GM18870 (cell line): Measurements from ENCODE around the gene PSMC6.
"Not testable (repeated sequence)": the region's sequence is repeated elsewhere in the genome, so short reads cannot be mapped to it uniquely, and the experiment has no call there.

Source experiments
- ATAC-seq: cut with Tn5 transposase; IDR thresholded peaks from one replicate; pipeline ENCODE4 v1.9.1; 2021; ENCODE audit warnings: moderate library complexity; ENCODE audit not compliant: unreplicated experiment

PSMC6 gene

DNA sequence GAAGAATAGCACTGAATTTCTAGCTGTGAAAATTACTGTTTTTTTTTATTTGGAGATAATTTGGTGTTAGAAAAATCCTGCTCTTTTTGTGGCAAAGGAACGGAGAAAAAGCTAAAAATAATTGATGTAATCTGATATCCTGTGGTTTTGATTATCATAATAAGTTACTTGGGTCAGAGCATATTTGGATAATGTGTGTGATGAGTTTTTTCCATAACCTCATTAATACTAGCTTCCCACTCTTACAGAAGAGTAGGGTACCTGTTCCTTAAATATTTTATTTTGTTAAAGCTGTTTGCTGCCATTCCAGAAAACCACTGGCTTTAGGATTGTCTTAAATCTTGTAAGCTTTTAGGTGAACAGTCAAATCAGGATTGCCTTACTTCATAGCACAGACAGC is 4.7 kb downstream of the PSMC6 start:
- ATAC-seq = no peak

DNA sequence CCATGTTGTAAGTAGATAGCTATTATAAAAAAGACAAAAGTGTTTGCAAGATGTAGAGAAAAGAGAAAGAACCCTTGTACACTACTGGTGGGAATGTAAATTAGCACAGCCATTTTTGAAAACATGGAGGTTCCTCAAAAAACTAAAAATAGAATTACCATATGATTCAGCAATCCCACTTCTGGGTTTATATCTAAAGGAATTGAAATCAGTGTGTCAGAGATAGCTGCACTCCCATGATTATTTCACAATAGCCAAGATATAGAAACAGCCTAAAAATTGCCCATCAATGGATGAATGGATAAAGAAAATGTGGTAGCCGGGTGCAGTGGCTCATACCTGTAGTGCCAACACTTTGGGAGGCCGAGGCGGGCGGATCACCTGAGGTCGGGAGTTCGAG is 9.2 kb downstream of the PSMC6 start:
- no peak for ATAC-seq

DNA sequence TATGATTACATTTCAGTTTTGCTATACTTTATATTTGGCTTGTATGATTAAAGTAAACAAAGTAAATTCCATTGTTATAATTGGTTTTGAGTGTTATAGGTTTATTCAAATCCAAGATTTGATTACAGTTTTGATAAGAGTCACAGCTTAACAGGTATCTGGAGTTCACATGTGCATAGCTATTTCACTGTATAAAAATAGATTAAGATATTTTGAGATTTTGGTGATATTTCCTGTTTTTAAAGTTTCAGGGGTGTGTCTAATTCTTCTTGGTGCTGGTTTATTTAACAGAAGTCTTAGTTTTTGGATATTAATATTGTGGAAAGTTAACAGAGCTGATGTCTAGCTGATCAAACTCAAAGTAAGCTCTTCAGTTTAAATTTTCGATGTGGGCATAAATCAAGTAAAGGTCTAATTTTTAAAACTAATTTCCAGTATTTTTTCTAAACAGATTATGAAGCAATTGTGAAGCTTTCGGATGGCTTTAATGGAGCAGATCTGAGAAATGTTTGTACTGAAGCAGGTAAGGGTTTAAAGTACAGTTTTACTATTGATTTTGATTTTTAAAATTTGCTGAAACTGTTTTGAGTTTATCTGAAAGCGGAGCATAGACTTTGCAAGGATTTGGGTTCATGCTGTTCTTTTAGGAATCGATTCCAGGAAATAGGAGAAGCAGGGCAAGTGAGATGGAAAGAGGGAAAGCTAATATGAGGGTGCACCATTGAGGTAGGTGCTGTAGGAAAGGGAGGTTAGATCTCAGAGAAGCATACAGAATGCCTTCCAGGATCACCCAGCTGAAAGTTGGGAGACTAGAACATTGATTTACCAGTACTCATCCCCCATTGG is 16.7 kb downstream of the PSMC6 start:
- ATAC-seq = no peak

DNA sequence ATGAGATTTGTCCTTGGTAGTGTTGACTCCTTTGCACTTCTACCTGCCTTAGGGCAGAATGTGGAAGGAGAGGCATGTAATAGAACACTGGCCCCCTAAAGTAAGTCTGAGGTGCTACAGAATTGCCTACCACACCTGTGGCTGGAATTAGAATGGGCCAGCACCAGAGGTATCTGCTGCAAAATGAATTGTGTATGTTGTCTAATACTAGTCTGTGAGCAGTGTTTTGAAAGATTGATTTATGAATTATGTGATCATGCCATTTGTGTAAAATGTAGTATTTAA is 17.3 kb downstream of the PSMC6 start:
- ATAC-seq = no peak

GRCh38 chr14:52727509-52727908 is 20.5 kb downstream of the PSMC6 start:
- ATAC-seq = not testable (repeated sequence)

DNA sequence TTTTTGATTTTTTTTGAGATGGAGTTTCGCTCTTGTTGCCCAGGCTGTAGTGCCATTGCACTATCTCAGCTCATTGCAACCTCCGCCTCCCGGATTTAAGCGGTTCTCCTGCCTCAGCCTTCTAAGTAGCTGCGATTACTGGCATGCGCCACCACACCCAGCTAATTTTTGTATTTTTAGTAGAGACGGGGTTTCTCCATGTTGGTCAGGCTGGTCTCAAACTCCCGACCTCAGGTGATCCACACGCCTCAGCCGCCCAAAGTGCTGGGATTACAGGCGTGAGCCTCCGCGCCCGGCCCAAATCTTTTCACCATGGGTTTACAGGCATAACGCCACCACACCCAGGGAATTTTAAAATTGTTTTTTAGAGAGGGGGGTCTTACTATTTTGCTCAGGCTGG is 22.0 kb downstream of the PSMC6 start:
- ATAC-seq = not testable (repeated sequence)

DNA sequence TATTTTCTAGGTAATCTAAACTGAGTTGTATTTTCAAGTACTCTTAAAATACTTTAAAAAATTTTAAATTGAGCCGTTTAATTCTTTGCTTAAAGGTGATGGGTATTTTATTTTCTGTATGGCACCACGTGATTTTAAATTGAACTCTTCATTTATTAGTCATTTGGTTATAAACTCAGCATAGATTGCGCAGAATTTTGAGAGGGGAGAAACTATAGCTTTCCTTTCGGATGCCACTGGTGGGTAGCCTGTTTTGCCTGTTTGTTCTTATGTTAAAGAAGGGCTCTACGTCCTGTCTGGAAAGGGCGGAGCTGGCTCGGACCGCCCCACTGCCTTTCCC is 22.6 kb downstream of the PSMC6 start:
- peak; percentile 82 for ATAC-seq

DNA sequence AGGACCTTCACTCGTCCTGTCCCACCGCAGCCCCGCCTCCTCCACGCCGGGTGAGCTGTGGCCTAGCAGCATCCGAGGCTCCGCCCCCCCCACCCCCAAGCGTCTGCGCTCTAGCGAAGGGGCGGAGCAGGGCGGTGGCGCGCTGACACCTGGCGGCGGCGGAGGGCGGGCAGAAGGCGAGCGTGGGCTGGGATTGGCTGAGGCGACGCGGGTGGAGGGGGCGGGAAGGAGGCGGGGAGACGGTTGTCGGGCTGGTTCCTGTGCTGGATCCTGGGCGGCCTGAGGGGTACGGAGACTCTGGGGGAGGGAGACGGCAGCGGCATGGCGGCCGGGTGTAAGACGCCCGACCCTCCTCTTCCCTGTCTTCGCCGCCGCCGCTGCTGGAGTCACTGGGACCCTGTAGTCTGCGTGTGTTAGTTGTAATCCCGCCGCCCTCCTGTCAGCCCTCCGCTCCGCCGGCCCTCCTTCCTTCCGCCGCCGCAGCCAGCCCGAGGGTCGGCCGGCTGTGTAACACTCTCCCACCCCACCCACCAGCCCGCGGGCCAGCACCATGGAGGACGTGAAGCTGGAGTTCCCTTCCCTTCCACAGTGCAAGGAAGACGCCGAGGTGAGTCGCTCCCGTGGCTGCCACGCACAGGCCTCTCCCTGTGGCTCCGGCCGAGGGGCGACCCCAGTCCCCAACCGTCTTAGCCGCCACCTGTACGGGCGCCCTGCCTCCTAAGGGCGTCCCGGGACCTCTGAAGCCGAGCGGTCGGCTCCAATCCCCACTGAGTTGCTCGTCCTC is 23.1 kb downstream of the PSMC6 start, which contains the start of gene STYX:
STYX (plus strand) TSS at position 242 of the 784 bp plus-strand sequence; CDS start at position 551, 309 bp downstream.
- peak; percentile 56 for ATAC-seq

DNA sequence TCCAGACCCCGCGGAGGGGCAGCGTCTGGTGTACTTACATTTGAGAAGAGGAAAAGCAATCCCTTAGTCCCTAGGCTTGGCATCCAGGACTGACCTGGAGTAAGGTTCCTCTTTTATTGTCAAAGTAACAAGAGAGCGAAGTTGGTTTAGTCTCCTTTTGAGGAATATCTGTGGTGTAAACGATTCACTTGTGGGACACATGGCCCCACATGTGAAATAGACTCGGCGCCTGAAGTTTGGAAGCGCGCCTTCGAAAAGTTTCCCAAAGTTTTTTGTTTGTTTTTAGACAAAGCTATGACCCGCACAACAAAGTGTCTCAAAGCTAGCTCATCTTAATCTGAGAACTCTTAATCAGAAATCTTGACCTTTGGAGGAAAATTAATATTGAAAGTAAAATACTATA is 23.7 kb downstream of the PSMC6 start:
- ATAC-seq = no peak

GRCh38 chr14:52733824-52734223 is 26.8 kb downstream of the PSMC6 start:
- ATAC-seq = no peak

DNA sequence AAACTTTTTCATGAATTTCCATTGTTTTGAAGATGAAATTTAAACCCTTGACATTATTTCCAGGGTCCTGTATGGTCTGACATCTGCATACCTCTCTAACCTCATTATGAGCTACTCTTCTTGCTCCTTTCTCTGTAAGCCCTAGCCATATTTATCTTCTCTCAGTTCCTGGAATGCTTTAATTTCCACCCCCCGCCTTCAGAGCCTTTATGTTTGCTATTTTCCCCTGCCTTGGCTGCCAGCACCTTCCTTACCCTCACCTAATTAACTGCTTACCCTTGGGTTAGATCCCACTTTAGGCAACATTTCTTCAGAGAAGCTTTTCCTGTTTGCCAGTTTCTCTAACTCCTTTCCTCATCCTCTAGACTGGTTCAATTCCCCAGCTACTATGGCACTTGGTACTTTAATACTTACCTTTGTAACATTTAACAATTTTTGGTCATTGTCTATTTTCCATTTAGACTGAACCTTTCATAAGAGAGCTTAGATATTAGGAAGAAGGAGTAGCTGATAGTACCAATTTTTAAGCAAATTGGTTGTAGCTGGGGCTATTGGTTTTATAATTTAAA is 29.0 kb downstream of the PSMC6 start:
- no peak for ATAC-seq

GRCh38 chr14:52738409-52738808 is 31.4 kb downstream of the PSMC6 start:
- ATAC-seq = no peak

- ATAC-seq = no peak
Measured at GRCh38 chr14:52740751-52741150, 33.8 kb downstream of the PSMC6 start.

DNA sequence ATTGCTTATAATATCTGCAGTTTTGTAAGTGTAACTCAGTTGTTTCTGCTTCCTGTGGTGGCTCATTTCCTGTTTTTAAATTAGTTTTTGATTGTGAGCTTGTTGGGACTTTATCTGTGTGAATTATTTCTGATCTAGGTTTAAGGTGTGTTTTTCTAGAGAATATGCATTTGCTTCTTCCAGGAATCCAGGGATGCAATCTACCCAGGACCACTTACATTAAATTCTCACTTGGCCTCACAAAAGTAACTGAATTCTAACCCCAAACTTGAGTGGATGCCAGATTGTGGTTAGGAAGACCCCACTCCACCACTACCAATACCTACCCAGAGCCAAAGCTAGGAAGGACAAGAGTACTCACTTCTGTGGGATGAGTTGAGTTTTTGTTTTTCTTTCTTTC is 34.9 kb downstream of the PSMC6 start:
- no peak for ATAC-seq

GRCh38 chr14:52748647-52749292 is 41.8 kb downstream of the PSMC6 start:
- ATAC-seq = no peak

- ATAC-seq = no peak
Measured at GRCh38 chr14:52755607-52756316, 48.8 kb downstream of the PSMC6 start.

DNA sequence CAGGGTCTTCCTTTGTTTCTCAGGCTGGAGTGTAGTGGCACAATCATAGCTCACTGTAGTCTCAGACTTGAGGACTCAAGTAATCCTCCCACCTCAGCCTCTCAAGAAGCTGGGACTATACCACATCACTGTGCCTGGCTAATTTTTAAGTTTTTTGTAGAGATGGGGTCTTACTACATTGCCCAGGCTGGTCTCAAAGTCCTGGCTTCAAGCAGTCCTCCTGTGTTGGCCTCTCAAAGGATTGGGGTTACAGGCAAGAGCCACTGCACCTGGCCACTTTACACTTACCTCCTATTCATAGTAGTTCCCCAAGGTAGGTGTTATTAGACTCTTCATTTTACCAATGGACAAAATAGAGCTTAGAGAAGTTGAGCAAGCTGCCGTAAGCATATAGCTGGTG is 52.1 kb downstream of the PSMC6 start:
- ATAC-seq = no peak

DNA sequence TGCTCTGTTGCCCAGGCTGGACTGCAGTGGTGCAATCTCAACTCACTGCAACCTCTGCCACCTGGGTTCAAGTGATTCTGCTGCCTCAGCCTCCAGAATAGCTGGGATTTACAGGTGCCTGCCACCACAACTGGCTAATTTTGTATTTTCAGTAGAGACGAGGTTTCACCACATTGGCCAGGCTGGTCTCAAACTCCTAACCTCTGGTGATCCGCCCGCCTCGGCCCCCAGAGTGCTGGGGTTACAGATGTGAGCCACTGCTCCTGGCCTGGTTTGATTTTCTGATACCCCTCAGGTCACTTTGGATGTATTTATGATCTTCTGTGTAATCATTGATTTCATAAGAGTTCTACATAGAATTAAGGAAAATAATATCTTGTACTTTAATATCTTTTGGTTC is 55.9 kb downstream of the PSMC6 start:
- not testable (repeated sequence) for ATAC-seq

DNA sequence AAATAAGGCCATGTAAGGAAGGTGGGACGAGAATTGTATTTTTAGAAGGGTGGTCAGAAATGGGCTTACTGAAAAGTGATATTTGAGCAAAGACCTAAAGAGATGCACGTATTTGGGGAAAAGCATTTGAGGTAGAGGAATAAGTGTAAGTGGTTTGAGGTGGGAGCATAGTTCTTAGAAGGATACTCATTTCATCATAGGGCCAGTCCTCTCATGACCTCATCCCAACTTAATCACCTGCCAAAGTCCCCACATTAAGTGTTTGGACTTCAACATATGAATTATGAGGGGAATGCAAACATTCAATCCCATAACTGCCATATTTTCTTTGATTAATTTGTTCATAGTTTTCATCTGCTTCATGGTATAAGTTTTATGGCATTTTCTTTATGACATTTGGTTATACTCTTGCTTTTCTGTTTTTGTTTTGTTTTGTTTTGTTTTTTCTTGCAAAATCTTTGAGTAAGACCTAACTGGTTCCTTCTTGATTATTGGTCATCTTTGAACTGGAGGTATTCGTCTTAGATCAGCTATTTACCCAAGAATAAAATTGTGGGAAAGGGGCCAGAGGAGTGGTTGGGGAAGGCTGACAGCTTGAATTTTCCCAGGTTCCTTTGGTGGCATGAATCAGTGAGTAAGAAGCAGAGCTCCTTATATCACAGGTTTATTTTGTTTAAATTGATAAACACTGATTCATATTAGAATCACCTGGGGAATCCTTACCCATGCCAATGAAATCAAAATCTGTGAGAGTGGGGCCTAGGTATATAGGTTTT is 60.2 kb downstream of the PSMC6 start:
- no peak for ATAC-seq

- ATAC-seq = no peak
Measured at GRCh38 chr14:52769887-52770286, 62.9 kb downstream of the PSMC6 start.
